ENCODE results near the gene ZBTB17.

GRCh38 chr1:15942661-15943327 is 33.1 kb downstream of the ZBTB17 start:
- TF ChIP-seq POLR2AphosphoS5 (IDR thresholded peaks at IDR 0.05) (no peak), CTCF (IDR thresholded peaks at IDR 0.05) (no peak), POLR2A (IDR thresholded peaks at IDR 0.05) (no peak)

All from transverse colon (tissue), 4 donors.